ENCODE results near the gene TNFAIP1.

DNA sequence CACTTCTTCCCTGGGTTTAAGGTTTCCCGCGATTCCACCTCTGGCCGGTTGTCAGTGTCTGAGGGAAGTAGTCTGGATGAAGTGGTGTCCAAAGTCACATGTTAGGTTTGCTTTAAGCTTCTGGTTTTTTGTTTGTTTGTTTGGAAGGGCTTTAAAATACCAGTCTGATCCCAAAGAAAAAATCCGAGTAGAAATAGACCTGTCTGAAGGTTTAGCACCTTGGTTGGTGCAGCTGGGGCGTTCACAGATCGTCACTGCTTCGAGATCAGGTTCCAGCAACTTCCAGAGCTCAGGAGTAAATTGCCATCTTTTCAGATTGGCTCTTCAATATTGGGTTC is 16.0 kb upstream of the TNFAIP1 start:
- TF ChIP-seq, protein P1, sequence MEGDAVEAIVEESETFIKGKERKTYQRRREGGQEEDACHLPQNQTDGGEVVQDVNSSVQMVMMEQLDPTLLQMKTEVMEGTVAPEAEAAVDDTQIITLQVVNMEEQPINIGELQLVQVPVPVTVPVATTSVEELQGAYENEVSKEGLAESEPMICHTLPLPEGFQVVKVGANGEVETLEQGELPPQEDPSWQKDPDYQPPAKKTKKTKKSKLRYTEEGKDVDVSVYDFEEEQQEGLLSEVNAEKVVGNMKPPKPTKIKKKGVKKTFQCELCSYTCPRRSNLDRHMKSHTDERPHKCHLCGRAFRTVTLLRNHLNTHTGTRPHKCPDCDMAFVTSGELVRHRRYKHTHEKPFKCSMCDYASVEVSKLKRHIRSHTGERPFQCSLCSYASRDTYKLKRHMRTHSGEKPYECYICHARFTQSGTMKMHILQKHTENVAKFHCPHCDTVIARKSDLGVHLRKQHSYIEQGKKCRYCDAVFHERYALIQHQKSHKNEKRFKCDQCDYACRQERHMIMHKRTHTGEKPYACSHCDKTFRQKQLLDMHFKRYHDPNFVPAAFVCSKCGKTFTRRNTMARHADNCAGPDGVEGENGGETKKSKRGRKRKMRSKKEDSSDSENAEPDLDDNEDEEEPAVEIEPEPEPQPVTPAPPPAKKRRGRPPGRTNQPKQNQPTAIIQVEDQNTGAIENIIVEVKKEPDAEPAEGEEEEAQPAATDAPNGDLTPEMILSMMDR (IDR thresholded peaks at IDR 0.05), result no peak
- TF ChIP-seq POLR2A (IDR thresholded peaks at IDR 0.05), result no peak
- TF ChIP-seq EP300 (IDR thresholded peaks at IDR 0.05), result no peak
